ENCODE measurements around the gene INTS12. TPM values are rescaled to one million over a fixed set of nuclear protein-coding genes. Genes with fewer than 3 reads are reported as not detected.

INTS12 gene
- total and polyA plus RNA-seq, 2 of the 8 experiments (the other 6 are each of a cell fraction or from before 2014, with no cell fraction given) = 12.3 to 14.1 TPM

- H3K23ac ChIP-seq (ENCODE audit: insufficient read length) = no peak overlapping the region
- H2AK5ac ChIP-seq (ENCODE audit: low read depth, low read length) = no peak overlapping the region
- no peak overlapping the region for H3K18ac ChIP-seq (ENCODE audit: extremely low read depth, low read length)
- H3K9me3 ChIP-seq (ENCODE audit: insufficient read depth in 2 of 2, low read depth in 1 of 2, low read length in 1 of 2) = no peaks in the 10 kb centered on the region
- no peak overlapping the region for H3K4me2 ChIP-seq (ENCODE audit: insufficient read depth in 1 of 2, low read depth in 2 of 2, low read length in 2 of 2)
- H3K36me3 ChIP-seq (ENCODE audit: control insufficient read depth in 2 of 4, insufficient read depth in 4 of 4, low read length in 3 of 4) = no peaks in the 10 kb centered on the region
- H4K20me1 ChIP-seq (replicated peaks in 1 of 2; ENCODE audit: control insufficient read depth in 1 of 2, insufficient read depth in 2 of 2, low read length in 2 of 2) = no peaks in the 10 kb centered on the region
- no peak overlapping the region for H2BK120ac ChIP-seq (replicated peaks; ENCODE audit: low read depth, low read length)
- H3K27ac ChIP-seq (ENCODE audit: low read depth, low read length) = no peak overlapping the region
- no peak overlapping the region for H4K91ac ChIP-seq (replicated peaks; ENCODE audit: insufficient read length, low read length)
- CTCF ChIA-PET (ENCODE audit: partially characterized antibody) = interaction anchor here (0.9 kb wide), 1 partner anchor 18 kb away, joined by 3 read pairs; no protein-coding TSS in a partner anchor
- no peaks in the 10 kb centered on the region for H3K23me2 ChIP-seq (ENCODE audit: low read depth, low read length)
- POLR2A ChIA-PET (ENCODE audit: partially characterized antibody) = no interaction called here
- DNase-seq (ENCODE audit: low read depth in 1 of 2, low spot score in 2 of 2) (no peak), FAIRE-seq (no peak)
- H3K4me1 ChIP-seq (replicated peaks in 1 of 4; ENCODE audit: control insufficient read depth in 3 of 4, insufficient read depth in 4 of 4, low read length in 3 of 4) = no peaks in the 10 kb centered on the region
- no peak overlapping the region for H3K56ac ChIP-seq (replicated peaks; ENCODE audit: insufficient read length, low read depth, low read length)
- no peak overlapping the region for H2BK12ac ChIP-seq (ENCODE audit: low read depth, low read length)
- H4K5ac ChIP-seq (ENCODE audit: insufficient read length, low read depth, low read length) = no peak overlapping the region
- no peak overlapping the region for H2BK20ac ChIP-seq (ENCODE audit: low read length)
- H3K9ac ChIP-seq (replicated peaks in 1 of 4; ENCODE audit: extremely low read depth in 1 of 4, low read depth in 3 of 4, low read length in 3 of 4) = no peak overlapping the region
- TF ChIP-seq YY1 (IDR thresholded peaks at IDR 0.05; ENCODE audit: low read depth, low read length) (no peak), CREB1 (IDR thresholded peaks at IDR 0.05) (no peak), KDM5A (IDR thresholded peaks at IDR 0.05; ENCODE audit: low read length) (no peak), EGR1 (IDR thresholded peaks at IDR 0.05; ENCODE audit: borderline replicate concordance, low read depth, low read length) (no peak), RFX5 (IDR thresholded peaks at IDR 0.05; ENCODE audit: borderline replicate concordance, low read depth, low read length) (no peak), CHD1 (IDR thresholded peaks at IDR 0.05; ENCODE audit: low read depth, low read length) (no peak), GABPA (IDR thresholded peaks at IDR 0.05; ENCODE audit: borderline replicate concordance, insufficient read depth, low read length) (no peak), E2F6 (IDR thresholded peaks at IDR 0.05) (no peak), SP1 (IDR thresholded peaks at IDR 0.05; ENCODE audit: low read depth, low read length) (no peak), BCL11A (IDR thresholded peaks at IDR 0.05; ENCODE audit: low read depth in 2 of 2, low read length in 2 of 2) (no peak), CEBPB (IDR thresholded peaks at IDR 0.05; ENCODE audit: low read depth, low read length) (no peak)
- H3K79me2 ChIP-seq (ENCODE audit: control insufficient read depth in 1 of 2, insufficient read depth in 2 of 2, low read length in 2 of 2) = no peaks in the 10 kb centered on the region
- H3K14ac ChIP-seq (ENCODE audit: insufficient read length) = no peak overlapping the region
- H3K4me3 ChIP-seq (ENCODE audit: extremely low read depth in 1 of 4, insufficient read depth in 2 of 4, low read depth in 3 of 4, low read length in 4 of 4) = no peak overlapping the region
- H2BK15ac ChIP-seq (ENCODE audit: low read length) = no peak overlapping the region
- 74% methylated on average over 1 of the region's 1 CpG; no CpG with 5 or more reads in 1 of the 2 experiments for WGBS, 2 experiments (ENCODE audit: extremely low coverage in 1 of 2, insufficient coverage in 1 of 2, insufficient read length in 1 of 2, insufficient replicate concordance in 2 of 2, low coverage in 1 of 2, low lambda C conversion rate in 2 of 2, missing lambda C conversion rate in 1 of 2)
- H4K8ac ChIP-seq (ENCODE audit: extremely low read depth, insufficient read depth, low read length) = no peak overlapping the region
- H3K4ac ChIP-seq (replicated peaks; ENCODE audit: insufficient read length, low read depth, low read length) = no peak overlapping the region
- no peak overlapping the region for H2AFZ ChIP-seq (ENCODE audit: low read length)
- H2BK5ac ChIP-seq (ENCODE audit: low read depth, low read length) = no peak overlapping the region
- no peaks in the 10 kb centered on the region for H3K79me1 ChIP-seq (ENCODE audit: low read depth, low read length)
- H3K27me3 ChIP-seq (replicated peaks in 1 of 4; ENCODE audit: control insufficient read depth in 3 of 4, extremely low read depth in 1 of 4, insufficient read depth in 3 of 4, low read length in 3 of 4) = no peaks in the 10 kb centered on the region
These were observed 58.3 kb downstream of the INTS12 start for GRCh38 chr4:105650190-105650589.
